SK-N-SH (cell line): ENCODE measurements around the gene TUBA4B.

Experiments used
- CHD2 ChIP-seq: fragments of 150-350 bp; IDR thresholded peaks from 2 replicates; pipeline ENCODE4 v1.6.1; 2018; ENCODE audit warnings: low read length; ENCODE audit not compliant: partially characterized antibody
- CTCF ChIP-seq: fragments of 200-600 bp; sonication (generic); IDR thresholded peaks from 2 replicates; pipeline ENCODE4 v1.6.1; 2017; ENCODE audit warnings: antibody characterized with exemption, mild to moderate bottlenecking, moderate library complexity
- EZH2phosphoT487 ChIP-seq: fragments of 200-600 bp; sonication (generic); IDR thresholded peaks from 2 replicates; pipeline ENCODE4 v1.6.1; 2017; ENCODE audit warnings: low read depth, mixed run types, mild to moderate bottlenecking, antibody characterized with exemption, moderate library complexity, borderline replicate concordance
- NRF1 ChIP-seq: IDR thresholded peaks from 2 replicates; pipeline ENCODE4 v1.6.1; 2012; ENCODE audit warnings: low read depth, mild to moderate bottlenecking, low read length
- TAF1 ChIP-seq: IDR thresholded peaks from 2 replicates; pipeline ENCODE4 v1.6.1; 2012; ENCODE audit warnings: low read depth, mild to moderate bottlenecking, low read length, moderate library complexity, borderline replicate concordance

DNA sequence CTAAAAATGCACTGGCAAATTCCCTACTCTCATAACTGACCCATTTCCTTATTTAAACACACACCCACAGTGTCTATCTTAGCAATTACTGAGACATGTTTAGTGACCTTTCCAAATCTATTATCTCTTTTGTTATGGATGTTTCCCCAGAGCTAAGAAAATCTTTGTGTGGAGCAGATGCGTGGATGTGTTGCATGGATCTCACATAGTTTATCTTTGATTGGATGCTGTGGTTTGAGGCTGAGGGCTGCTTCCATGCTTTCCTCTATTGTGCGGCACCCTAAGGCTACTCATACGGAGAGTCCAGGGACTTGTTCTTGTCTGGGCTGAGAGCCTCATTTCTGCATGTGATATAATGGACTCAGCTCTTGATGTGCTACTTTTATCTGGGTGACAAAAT, 18.7 kb upstream of the TUBA4B start:
- TF ChIP-seq CTCF (no peak), TAF1 (no peak), NRF1 (no peak), CHD2 (no peak), EZH2phosphoT487 (no peak)
